Hepatocyte (in vitro differentiated cells): ENCODE data around the gene BPIFB6. TPM values are rescaled to one million over a fixed set of nuclear protein-coding genes. Genes with fewer than 3 reads are reported as not detected.

Source experiments
- DNase-seq: peaks from one replicate; pipeline ENCODE4 v3.0.0-alpha.2; 2016; ENCODE audit warnings: low spot score
- H2AFZ ChIP-seq: fragments of 200-600 bp; sonication (generic); 2 replicates; pipeline ENCODE4 v1.6.0; 2016; ENCODE audit warnings: antibody characterized with exemption, mild to moderate bottlenecking
- H3K27ac ChIP-seq: fragments of 200-600 bp; sonication (generic); 2 replicates; pipeline ENCODE4 v1.5.1; 2016; ENCODE audit warnings: mild to moderate bottlenecking
- H3K27me3 ChIP-seq: fragments of 200-600 bp; sonication (generic); 2 replicates; pipeline ENCODE4 v1.6.1; 2016
- H3K36me3 ChIP-seq: fragments of 200-600 bp; sonication (generic); replicated peaks from 2 replicates; pipeline ENCODE4 v1.5.1; 2016; ENCODE audit warnings: low read depth; ENCODE audit not compliant: insufficient read depth
- H3K4me1 ChIP-seq: fragments of 200-600 bp; sonication (generic); 2 replicates; pipeline ENCODE4 v1.5.1; 2016; ENCODE audit warnings: mild to moderate bottlenecking, moderate library complexity; ENCODE audit not compliant: insufficient read depth
- H3K4me2 ChIP-seq: fragments of 200-600 bp; sonication (generic); 2 replicates; pipeline ENCODE4 v1.6.0; 2016
- H3K4me3 ChIP-seq: fragments of 200-600 bp; sonication (generic); 2 replicates; pipeline ENCODE4 v1.5.1; 2016; ENCODE audit warnings: mild to moderate bottlenecking
- H3K79me2 ChIP-seq: fragments of 200-600 bp; sonication (generic); 2 replicates; pipeline ENCODE4 v1.6.0; 2017; ENCODE audit warnings: mild to moderate bottlenecking
- H3K9me2 ChIP-seq: fragments of 200-600 bp; sonication (generic); replicated peaks from 2 replicates; pipeline ENCODE4 v1.6.0; 2017; ENCODE audit warnings: mild to moderate bottlenecking; ENCODE audit not compliant: insufficient read depth
- H3K9me3 ChIP-seq: fragments of 200-600 bp; sonication (generic); 2 replicates; pipeline ENCODE4 v1.5.1; 2016; ENCODE audit warnings: low read depth, mild to moderate bottlenecking
- H4K20me1 ChIP-seq: fragments of 200-600 bp; sonication (generic); 2 replicates; pipeline ENCODE4 v1.6.0; 2016; ENCODE audit warnings: mild to moderate bottlenecking; ENCODE audit not compliant: insufficient read depth, poor library complexity, severe bottlenecking
- EZH2 ChIP-seq: fragments of 200-600 bp; sonication (generic); IDR thresholded peaks from 2 replicates; pipeline ENCODE4 v1.6.1; 2016; ENCODE audit warnings: antibody characterized with exemption, mild to moderate bottlenecking, borderline replicate concordance
- EZH2phosphoT487 ChIP-seq: fragments of 200-600 bp; sonication (generic); IDR thresholded peaks from one replicate; pipeline ENCODE4 v1.6.1; 2018; ENCODE audit warnings: antibody characterized with exemption, mild to moderate bottlenecking, low read depth, moderate library complexity; ENCODE audit not compliant: unreplicated experiment, severe bottlenecking
- whole genome bisulfite sequencing: methylation state at CpG from one replicate; pipeline ENCODE4 v1.1.6; 2016; ENCODE audit warnings: low lambda C conversion rate; ENCODE audit errors: missing lambda C conversion rate; 5-methylcytosine and 5-hydroxymethylcytosine counted together
- polyA plus RNA-seq: library from polyadenylated mRNA; unstranded; fragments of >200 nt; fragmentation: Nextera tagmentation; extraction: Ambion mirVana; gene quantifications from 2 replicates; pipeline ENCODE4 v1.2.1, GENCODE V29; 2016
- total RNA-seq: library from RNA; depleted of rRNA; stranded (reverse); fragments of >200 nt; gene quantifications from 2 replicates; pipeline ENCODE4 v1.2.3, GENCODE V29; 2014
- TF ChIP-seq, protein P1 (sequence below): fragments of 200-600 bp; sonication (generic); IDR thresholded peaks from 2 replicates; pipeline ENCODE4 v1.5.1; 2016; ENCODE audit warnings: antibody characterized with exemption, mild to moderate bottlenecking; ENCODE audit not compliant: poor library complexity

The BPIFB6 gene
- total and polyA plus RNA-seq, 2 experiments from 2014 or later = not detected

DNA sequence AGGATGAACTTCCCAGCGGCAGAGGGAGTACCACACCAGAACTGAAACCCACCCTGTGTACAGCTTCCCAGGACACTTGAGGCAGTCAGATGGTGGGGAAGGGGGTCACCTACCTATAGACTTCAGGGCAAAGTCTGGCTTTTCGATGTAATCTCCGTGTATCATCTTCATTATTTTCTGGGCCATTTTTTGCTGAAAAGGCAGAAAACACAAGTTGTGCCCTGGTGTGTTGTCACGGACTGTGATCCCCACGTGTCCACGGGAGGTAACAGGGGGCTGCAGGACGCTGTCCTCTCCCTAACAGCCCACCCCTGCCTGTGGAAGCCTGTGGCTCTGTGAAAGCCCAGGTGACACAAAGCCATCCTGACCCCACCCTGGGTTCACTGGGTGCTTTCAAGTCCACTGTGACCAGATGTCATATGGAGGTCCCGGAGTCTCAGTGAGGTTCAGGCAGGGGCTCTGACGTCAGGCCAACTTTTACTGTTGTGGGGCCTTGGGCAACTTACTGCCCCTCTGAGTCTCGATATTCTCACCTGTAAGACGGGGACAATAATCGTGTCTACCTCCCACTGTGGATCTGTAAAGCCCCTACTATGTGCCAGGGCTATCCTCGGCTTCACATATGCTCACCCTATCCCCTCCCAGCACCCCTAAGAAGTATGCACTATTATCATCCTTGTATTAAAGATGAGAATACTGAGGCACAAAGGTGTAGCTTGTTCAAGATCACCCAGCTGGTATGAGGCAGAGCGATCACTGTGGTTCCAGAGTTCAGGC is 41.8 kb upstream of the BPIFB6 start:
- Histone ChIP-seq H3K9me3 (no peaks in the 10 kb centered on the region), H4K20me1 (no peaks in the 10 kb centered on the region), H3K27ac (no peak overlapping the region), H3K4me3 (no peak overlapping the region), H3K4me2 (no peak overlapping the region), H3K4me1 (no peaks in the 10 kb centered on the region), H3K27me3 (peaks cover 6% of the 10 kb centered on the region), H2AFZ (no peak overlapping the region), H3K79me2 (no peaks in the 10 kb centered on the region), H3K9me2 (no peaks in the 10 kb centered on the region), H3K36me3 (no peaks in the 10 kb centered on the region)
- no peak for DNase-seq
- TF ChIP-seq EZH2phosphoT487 (no peak), EZH2 (no peak)
- TF ChIP-seq, protein P1, sequence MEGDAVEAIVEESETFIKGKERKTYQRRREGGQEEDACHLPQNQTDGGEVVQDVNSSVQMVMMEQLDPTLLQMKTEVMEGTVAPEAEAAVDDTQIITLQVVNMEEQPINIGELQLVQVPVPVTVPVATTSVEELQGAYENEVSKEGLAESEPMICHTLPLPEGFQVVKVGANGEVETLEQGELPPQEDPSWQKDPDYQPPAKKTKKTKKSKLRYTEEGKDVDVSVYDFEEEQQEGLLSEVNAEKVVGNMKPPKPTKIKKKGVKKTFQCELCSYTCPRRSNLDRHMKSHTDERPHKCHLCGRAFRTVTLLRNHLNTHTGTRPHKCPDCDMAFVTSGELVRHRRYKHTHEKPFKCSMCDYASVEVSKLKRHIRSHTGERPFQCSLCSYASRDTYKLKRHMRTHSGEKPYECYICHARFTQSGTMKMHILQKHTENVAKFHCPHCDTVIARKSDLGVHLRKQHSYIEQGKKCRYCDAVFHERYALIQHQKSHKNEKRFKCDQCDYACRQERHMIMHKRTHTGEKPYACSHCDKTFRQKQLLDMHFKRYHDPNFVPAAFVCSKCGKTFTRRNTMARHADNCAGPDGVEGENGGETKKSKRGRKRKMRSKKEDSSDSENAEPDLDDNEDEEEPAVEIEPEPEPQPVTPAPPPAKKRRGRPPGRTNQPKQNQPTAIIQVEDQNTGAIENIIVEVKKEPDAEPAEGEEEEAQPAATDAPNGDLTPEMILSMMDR = no peak
- WGBS = 89% methylated on average over 14 of the region's 14 CpGs

DNA sequence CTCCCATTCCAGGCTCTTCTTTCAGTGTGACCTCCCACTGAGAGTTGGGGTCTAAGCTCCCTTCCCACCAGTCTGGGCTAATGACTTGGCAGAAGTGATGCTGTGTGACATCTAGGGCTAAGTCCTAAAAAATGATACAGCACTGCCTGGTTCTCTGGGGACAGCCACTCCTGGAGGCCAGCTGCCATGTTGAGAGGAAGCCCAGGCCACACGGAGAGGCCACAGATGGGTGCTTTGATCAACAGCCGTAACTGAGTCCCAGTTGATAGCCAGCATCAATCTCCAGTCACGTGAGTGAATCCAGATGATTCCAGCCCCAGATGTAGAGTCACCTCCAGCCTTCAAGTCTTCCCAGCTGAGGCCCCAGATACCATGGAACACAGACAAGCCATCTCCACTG is 41.0 kb upstream of the BPIFB6 start:
- H3K27ac ChIP-seq = no peak overlapping the region
- no peak for DNase-seq
- WGBS = 60% methylated on average over 3 of the region's 3 CpGs
- no peaks in the 10 kb centered on the region for H3K9me3 ChIP-seq
- H3K9me2 ChIP-seq = no peaks in the 10 kb centered on the region
- peaks cover 6% of the 10 kb centered on the region for H3K27me3 ChIP-seq
- TF ChIP-seq, protein P1 = no peak
- TF ChIP-seq EZH2phosphoT487 (no peak), EZH2 (no peak)
- no peaks in the 10 kb centered on the region for H3K4me1 ChIP-seq
- H3K4me3 ChIP-seq = no peak overlapping the region
- H3K4me2 ChIP-seq = no peak overlapping the region
- no peaks in the 10 kb centered on the region for H3K36me3 ChIP-seq
- H4K20me1 ChIP-seq = no peaks in the 10 kb centered on the region
- no peak overlapping the region for H2AFZ ChIP-seq
- no peaks in the 10 kb centered on the region for H3K79me2 ChIP-seq

DNA sequence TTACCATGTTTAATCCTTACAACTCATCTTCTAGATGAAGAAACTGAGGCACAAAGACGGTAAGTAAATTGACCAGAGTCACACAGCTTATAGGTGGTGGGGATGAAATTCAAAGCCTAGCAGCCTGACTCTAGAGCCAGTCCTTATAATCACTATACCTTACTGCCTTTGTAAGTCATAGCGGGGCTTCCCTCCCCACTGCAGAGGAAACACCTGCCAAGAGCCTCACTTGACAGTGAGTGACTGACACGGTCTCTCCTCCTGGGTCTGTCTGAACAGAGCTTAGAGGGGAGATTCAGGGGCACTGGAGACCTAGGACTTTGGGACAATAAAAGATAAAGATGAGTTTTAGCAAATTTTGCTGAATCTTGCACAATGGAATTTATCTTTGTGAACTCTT is 40.1 kb upstream of the BPIFB6 start:
- Histone ChIP-seq H3K36me3 (no peaks in the 10 kb centered on the region), H3K4me1 (no peaks in the 10 kb centered on the region), H3K4me2 (no peak overlapping the region), H3K4me3 (no peak overlapping the region), H3K27ac (no peak overlapping the region), H3K27me3 (peaks cover 6% of the 10 kb centered on the region), H3K9me2 (no peaks in the 10 kb centered on the region), H3K9me3 (no peaks in the 10 kb centered on the region), H4K20me1 (no peaks in the 10 kb centered on the region), H2AFZ (no peak overlapping the region), H3K79me2 (no peaks in the 10 kb centered on the region)
- WGBS = 78% methylated on average over 3 of the region's 3 CpGs
- no peak for DNase-seq
- TF ChIP-seq, protein P1 = no peak
- TF ChIP-seq EZH2phosphoT487 (no peak), EZH2 (no peak)
